Endothelial cell of umbilical vein (primary cell): ENCODE measurements around the gene ABCA8. TPM values are rescaled to one million over a fixed set of nuclear protein-coding genes. Genes with fewer than 3 reads are reported as not detected.

ENCODE experiments used
- BruUV-seq: library from RNA; stranded (reverse); fragments of 400-500 nt; replicated peaks from 2 replicates; lab custom pipeline; 2021; lab: Mats Ljungman, UMichigan
- CTCF ChIA-PET: fragments of 300-600, 350-600 bp; sonication (Branson Sonifier 250); formaldehyde crosslinking; loops from one replicate; lab custom pipeline; 2021; ENCODE audit warnings: antibody characterized with exemption, inconsistent platforms; lab: Charles Lee
- POLR2A ChIA-PET: fragments of 300-600, 350-600 bp; sonication (Branson Sonifier 250); formaldehyde crosslinking; loops from one replicate; lab custom pipeline; 2021; ENCODE audit warnings: antibody characterized with exemption, inconsistent platforms; lab: Charles Lee
- DNase-seq: peaks from one replicate; pipeline ENCODE4 v3.0.0-alpha.2; 2011; ENCODE audit warnings: low read depth, low spot score
- FAIRE-seq: peaks from 2 replicates; lab custom pipeline; 2011; peaks lifted over from hg19 to GRCh38; lab: Jason Lieb, UNC
- H2AFZ ChIP-seq: 2 replicates; pipeline ENCODE4 v1.6.0; 2012; ENCODE audit warnings: low read depth, low read length, control low read depth, inconsistent platforms
- H3K27ac ChIP-seq: 2 replicates; pipeline ENCODE4 v1.5.1; 2011; ENCODE audit warnings: low read depth, mild to moderate bottlenecking, control low read depth, low read length, moderate library complexity; ENCODE audit not compliant: insufficient read depth
- H3K27me3 ChIP-seq, 2 experiments: 2 replicates each; pipeline versions ENCODE4 v1.6.0 to v1.6.1; 2011; ENCODE audit warnings: low read length in 2 of 2, mixed read lengths in 1 of 2; ENCODE audit not compliant: control insufficient read depth in 2 of 2, insufficient read depth in 2 of 2
- H3K36me3 ChIP-seq, 2 experiments: 2 replicates in 1 of 2; 3 replicates in 1 of 2; pipeline ENCODE4 v1.5.1; 2011; ENCODE audit warnings: low read length in 2 of 2, mild to moderate bottlenecking in 1 of 2, moderate library complexity in 1 of 2; ENCODE audit not compliant: control insufficient read depth in 2 of 2, insufficient read depth in 2 of 2; ENCODE audit errors: extremely low read depth in 1 of 2
- H3K4me1 ChIP-seq: 3 replicates; pipeline ENCODE4 v1.5.1; 2011; ENCODE audit warnings: mild to moderate bottlenecking, low read length; ENCODE audit not compliant: control insufficient read depth, insufficient read depth; ENCODE audit errors: extremely low read depth
- H3K4me2 ChIP-seq: 2 replicates; pipeline ENCODE4 v1.6.1; 2011; ENCODE audit warnings: low read length, control low read depth, mixed read lengths; ENCODE audit not compliant: insufficient read depth
- H3K4me3 ChIP-seq, 3 experiments: fragments of 200-600 bp in 1 of 3; sonication (generic), shearing (Covaris generic) in 1 of 3; replicated peaks in 1 of 3; 2 replicates each; pipeline ENCODE4 v1.5.1; 2011 to 2016; ENCODE audit warnings: control low read depth in 3 of 3, low read length in 3 of 3, mild to moderate bottlenecking in 2 of 3, inconsistent platforms in 1 of 3, low read depth in 1 of 3, moderate library complexity in 1 of 3; ENCODE audit not compliant: insufficient read depth in 1 of 3
- H3K79me2 ChIP-seq: 2 replicates; pipeline ENCODE4 v1.6.0; 2012; ENCODE audit warnings: low read length, inconsistent platforms; ENCODE audit not compliant: control insufficient read depth, insufficient read depth
- H3K9ac ChIP-seq: replicated peaks from 2 replicates; pipeline ENCODE3; 2011; ENCODE audit warnings: low read length, control low read depth; ENCODE audit not compliant: insufficient read depth; ENCODE audit errors: extremely low read depth
- H3K9me1 ChIP-seq: replicated peaks from 3 replicates; pipeline ENCODE4 v1.6.0; 2011; ENCODE audit warnings: mild to moderate bottlenecking, low read length; ENCODE audit not compliant: control insufficient read depth, insufficient read depth; ENCODE audit errors: extremely low read depth
- H3K9me3 ChIP-seq: replicated peaks from 2 replicates; pipeline ENCODE4 v1.5.1; 2012; ENCODE audit warnings: low read length, inconsistent platforms; ENCODE audit not compliant: control insufficient read depth, insufficient read depth
- H4K20me1 ChIP-seq: replicated peaks from 2 replicates; pipeline ENCODE3; 2011; ENCODE audit warnings: mild to moderate bottlenecking, low read length; ENCODE audit not compliant: control insufficient read depth, insufficient read depth; ENCODE audit errors: extremely low read depth
- EZH2 ChIP-seq: IDR thresholded peaks from 2 replicates; pipeline ENCODE4 v1.6.1; 2012; ENCODE audit warnings: borderline replicate concordance, low read depth, mild to moderate bottlenecking, moderate library complexity, low read length, inconsistent platforms; ENCODE audit not compliant: severe bottlenecking
- FOS ChIP-seq: IDR thresholded peaks from 2 replicates; pipeline ENCODE4 v1.6.1; 2011; ENCODE audit warnings: mild to moderate bottlenecking, low read length, moderate library complexity, borderline replicate concordance; ENCODE audit not compliant: insufficient read depth
- GATA2 ChIP-seq: IDR thresholded peaks from 2 replicates; pipeline ENCODE4 v1.7.0; 2011; ENCODE audit warnings: low read depth, mild to moderate bottlenecking, moderate library complexity, mixed read lengths, low read length; ENCODE audit not compliant: insufficient read length, insufficient read depth
- JUN ChIP-seq: IDR thresholded peaks from 2 replicates; pipeline ENCODE4 v1.6.1; 2011; ENCODE audit warnings: borderline replicate concordance, low read depth; ENCODE audit not compliant: insufficient read length, insufficient read depth
- MAX ChIP-seq: IDR thresholded peaks from 2 replicates; pipeline ENCODE4 v1.6.1; 2011; ENCODE audit not compliant: insufficient read depth, insufficient read length
- MYC ChIP-seq: IDR thresholded peaks from one replicate; pipeline ENCODE4 v1.6.1; 2011; ENCODE audit warnings: mild to moderate bottlenecking, low read depth, low read length
- POLR2A ChIP-seq: IDR thresholded peaks from 2 replicates; pipeline ENCODE4 v1.6.1; 2012; ENCODE audit warnings: low read depth, mild to moderate bottlenecking, control low read depth, low read length
- POLR2AphosphoS5 ChIP-seq: IDR thresholded peaks from 2 replicates; pipeline ENCODE4 v1.6.1; 2012; ENCODE audit warnings: low read depth, mild to moderate bottlenecking, control low read depth, low read length, moderate library complexity; ENCODE audit not compliant: insufficient read depth
- dilution Hi-C: fragments of 300-500 bp; cut with MboI; formaldehyde crosslinking; loops from one replicate; pipeline ENCODE4 v1.15.0; 2019; ENCODE audit warnings: low sequenced_read_pairs; ENCODE audit not compliant: extremely low pct_ligation_motif_present
- intact Hi-C: fragments of 100-400 bp; cut with micrococcal nuclease; formaldehyde crosslinking; loops from one replicate; pipeline ENCODE4 v1.10.0; 2022
- polyA plus RNA-seq, 4 experiments: library from polyadenylated mRNA; depleted of rRNA in 3 of 4; stranded (reverse) in 3 of 4; unstranded in 1 of 4; fragments of >200 nt; gene quantifications; 2 replicates each; pipeline versions ENCODE4 v1.2.1 to v1.2.3, GENCODE V29; 2011 to 2012; ENCODE audit warnings: missing spikeins in 1 of 4
- total RNA-seq: library from RNA; stranded (reverse); gene quantifications from 2 replicates; pipeline ENCODE4 v1.2.3, GENCODE V29; 2021
- TF ChIP-seq, protein P1 (sequence below), 2 donors: IDR thresholded peaks; 1 replicate in 1 of 2; 2 replicates in 1 of 2; pipeline ENCODE4 v1.5.1; 2011; ENCODE audit warnings: low read length in 2 of 2, mild to moderate bottlenecking in 2 of 2, moderate library complexity in 2 of 2, control low read depth in 1 of 2, inconsistent platforms in 1 of 2, low read depth in 1 of 2; ENCODE audit not compliant: insufficient read depth in 1 of 2; ENCODE audit errors: extremely low read depth in 1 of 2

The ABCA8 gene
- total and polyA plus RNA-seq, 2 donors (not counting 3 experiments of a cell fraction or from before 2014, with no cell fraction given), result 0.99 to 1.7 TPM

DNA sequence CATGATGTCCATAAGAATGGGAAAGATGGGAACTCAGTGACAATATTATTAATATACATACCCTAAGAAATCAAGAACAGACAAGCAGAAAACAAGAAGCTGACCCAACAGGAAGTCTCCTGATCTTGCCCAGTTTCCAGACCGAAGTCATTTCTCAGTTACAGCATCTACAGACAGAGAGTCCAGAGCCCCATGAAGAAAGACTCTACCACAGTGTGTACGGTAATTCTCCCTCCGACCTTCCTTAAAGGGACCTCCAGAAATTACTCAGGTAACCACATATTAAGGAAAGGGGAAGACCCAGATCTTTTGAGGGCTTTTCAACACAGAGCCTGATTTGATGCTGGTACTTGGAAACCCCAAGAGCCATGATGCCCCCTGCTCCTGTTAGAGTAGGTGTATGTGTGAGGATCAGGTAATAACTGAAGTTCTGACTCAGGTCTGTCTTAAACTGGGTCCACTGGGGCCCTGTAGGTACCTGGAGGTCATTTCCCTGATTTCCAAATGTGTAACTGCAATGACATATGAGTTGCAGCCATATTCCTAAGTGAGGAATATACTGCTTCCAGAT lies 132.4 kb downstream of the ABCA8 start:
- ChIA-PET CTCF (interaction anchor here (1.0 to 1.6 kb wide), 3 partner anchors 28 to 50 kb away, joined by 3 to 9 read pairs (median 4); no protein-coding TSS in a partner anchor), POLR2A (no interaction called here)
- H3K9me3 ChIP-seq, result no peaks in the 10 kb centered on the region
- FAIRE-seq, result no peak
- no peaks in the 10 kb centered on the region for H3K36me3 ChIP-seq
- no peaks in the 10 kb centered on the region for H3K9me1 ChIP-seq
- peaks cover 22% of the 10 kb centered on the region for H3K4me1 ChIP-seq
- H3K27me3 ChIP-seq, result no peaks in the 10 kb centered on the region
- H3K4me2 ChIP-seq, result peak overlapping the region; percentile 58
- H2AFZ ChIP-seq, result peak overlapping the region; percentile 65
- dilution Hi-C loops (no loop called here), intact Hi-C loops (loop anchor here (1.0 to 2.0 kb wide), 3 partner anchors 29 to 224 kb away; no protein-coding TSS in a partner anchor)
- H3K4me3 ChIP-seq, result no peak overlapping the region
- BruUV-seq, result no TSS peak
- no peaks in the 10 kb centered on the region for H3K79me2 ChIP-seq
- no peaks in the 10 kb centered on the region for H4K20me1 ChIP-seq
- H3K27ac ChIP-seq, result peak overlapping the region; percentile 74
- TF ChIP-seq EZH2 (no peak), JUN (no peak), POLR2AphosphoS5 (no peak), GATA2 (no peak), MAX (no peak), MYC (no peak), FOS (no peak), POLR2A (no peak)
- TF ChIP-seq, protein P1, sequence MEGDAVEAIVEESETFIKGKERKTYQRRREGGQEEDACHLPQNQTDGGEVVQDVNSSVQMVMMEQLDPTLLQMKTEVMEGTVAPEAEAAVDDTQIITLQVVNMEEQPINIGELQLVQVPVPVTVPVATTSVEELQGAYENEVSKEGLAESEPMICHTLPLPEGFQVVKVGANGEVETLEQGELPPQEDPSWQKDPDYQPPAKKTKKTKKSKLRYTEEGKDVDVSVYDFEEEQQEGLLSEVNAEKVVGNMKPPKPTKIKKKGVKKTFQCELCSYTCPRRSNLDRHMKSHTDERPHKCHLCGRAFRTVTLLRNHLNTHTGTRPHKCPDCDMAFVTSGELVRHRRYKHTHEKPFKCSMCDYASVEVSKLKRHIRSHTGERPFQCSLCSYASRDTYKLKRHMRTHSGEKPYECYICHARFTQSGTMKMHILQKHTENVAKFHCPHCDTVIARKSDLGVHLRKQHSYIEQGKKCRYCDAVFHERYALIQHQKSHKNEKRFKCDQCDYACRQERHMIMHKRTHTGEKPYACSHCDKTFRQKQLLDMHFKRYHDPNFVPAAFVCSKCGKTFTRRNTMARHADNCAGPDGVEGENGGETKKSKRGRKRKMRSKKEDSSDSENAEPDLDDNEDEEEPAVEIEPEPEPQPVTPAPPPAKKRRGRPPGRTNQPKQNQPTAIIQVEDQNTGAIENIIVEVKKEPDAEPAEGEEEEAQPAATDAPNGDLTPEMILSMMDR (IDR thresholded peaks at IDR 0.05; ENCODE audit: extremely low read depth in 1 of 2, insufficient read depth in 1 of 2, low read depth in 1 of 2, low read length in 2 of 2), result no peak
- no peak overlapping the region for H3K9ac ChIP-seq
- no peak for DNase-seq
